ENCODE measurements around the gene SLC9C2.
"Not testable (repeated sequence)": the region's sequence is repeated elsewhere in the genome, so short reads cannot be mapped to it uniquely, and the experiment has no call there.

The SLC9C2 gene

GRCh38 chr1:173580658-173581057, 22.2 kb downstream of the SLC9C2 start:
- DNase-seq (ENCODE audit: low read depth in 1 of 2, low spot score in 1 of 2), result no peak

GRCh38 chr1:173580071-173580470, 22.8 kb downstream of the SLC9C2 start:
- DNase-seq (ENCODE audit: low read depth in 1 of 2, low spot score in 1 of 2), result no peak

- no peak for DNase-seq (ENCODE audit: low read depth in 1 of 2, low spot score in 1 of 2)
These were observed 29.3 kb downstream of the SLC9C2 start for GRCh38 chr1:173573596-173573995.

- DNase-seq (ENCODE audit: low read depth in 1 of 2, low spot score in 1 of 2), result no peak
These were observed 30.5 kb downstream of the SLC9C2 start for GRCh38 chr1:173572201-173572873.

- DNase-seq (ENCODE audit: low read depth in 1 of 2, low spot score in 1 of 2), result no peak
These were observed 32.4 kb downstream of the SLC9C2 start for GRCh38 chr1:173570370-173571007.

- no peak for DNase-seq (ENCODE audit: low read depth in 1 of 2, low spot score in 1 of 2)
These were observed 34.4 kb downstream of the SLC9C2 start for GRCh38 chr1:173568483-173568882.

GRCh38 chr1:173563846-173564245, 39.0 kb downstream of the SLC9C2 start:
- DNase-seq (ENCODE audit: low read depth in 1 of 2, low spot score in 1 of 2), result not testable (repeated sequence)

GRCh38 chr1:173562813-173563212, 40.1 kb downstream of the SLC9C2 start:
- no peak for DNase-seq (ENCODE audit: low read depth in 1 of 2, low spot score in 1 of 2)

- DNase-seq (ENCODE audit: low read depth in 1 of 2, low spot score in 1 of 2), result no peak
These were observed 41.6 kb downstream of the SLC9C2 start for GRCh38 chr1:173561263-173561662.

- DNase-seq (ENCODE audit: low read depth in 1 of 2, low spot score in 1 of 2), result no peak
These were observed 42.5 kb downstream of the SLC9C2 start for GRCh38 chr1:173560285-173560880.

- no peak for DNase-seq (ENCODE audit: low read depth in 1 of 2, low spot score in 1 of 2)
These were observed 47.1 kb downstream of the SLC9C2 start for GRCh38 chr1:173555651-173556305.

GRCh38 chr1:173554541-173555250, 48.2 kb downstream of the SLC9C2 start:
- DNase-seq (ENCODE audit: low read depth in 1 of 2, low spot score in 1 of 2), result no peak

GRCh38 chr1:173554089-173554488, 48.8 kb downstream of the SLC9C2 start:
- no peak for DNase-seq (ENCODE audit: low read depth in 1 of 2, low spot score in 1 of 2)

GRCh38 chr1:173553312-173553711, 49.6 kb downstream of the SLC9C2 start:
- DNase-seq (ENCODE audit: low read depth in 1 of 2, low spot score in 1 of 2), result no peak

- no peak for DNase-seq (ENCODE audit: low read depth in 1 of 2, low spot score in 1 of 2)
These were observed 51.2 kb downstream of the SLC9C2 start for GRCh38 chr1:173551699-173552098.

- no peak for DNase-seq (ENCODE audit: low read depth in 1 of 2, low spot score in 1 of 2)
These were observed 53.1 kb downstream of the SLC9C2 start for GRCh38 chr1:173549813-173550212.

GRCh38 chr1:173545688-173546087, 57.2 kb downstream of the SLC9C2 start:
- no peak for DNase-seq (ENCODE audit: low read depth in 1 of 2, low spot score in 1 of 2)

GRCh38 chr1:173536223-173536622, 66.6 kb downstream of the SLC9C2 start:
- no peak for DNase-seq (ENCODE audit: low read depth in 1 of 2, low spot score in 1 of 2)

- DNase-seq (ENCODE audit: low read depth in 1 of 2, low spot score in 1 of 2), result no peak
These were observed 70.6 kb downstream of the SLC9C2 start for GRCh38 chr1:173532237-173532636.

GRCh38 chr1:173530795-173531693, 71.8 kb downstream of the SLC9C2 start:
- no peak for DNase-seq (ENCODE audit: low read depth in 1 of 2, low spot score in 1 of 2)
